Mesenchymal stem cell (in vitro differentiated cells and primary cell): Measurements from ENCODE around the gene ASB18.

Experiments
- DNase-seq: peaks from one replicate; pipeline ENCODE4 v3.0.0-alpha.2; 2013
- H2AFZ ChIP-seq: one replicate; pipeline ENCODE4 v1.6.1; 2013; ENCODE audit warnings: low read depth, mild to moderate bottlenecking, control low read depth, inconsistent platforms, low read length, moderate library complexity
- H2AK5ac ChIP-seq: 2 replicates; pipeline ENCODE4 v1.6.1; 2013; ENCODE audit warnings: low read length, moderate library complexity, mild to moderate bottlenecking, inconsistent platforms; ENCODE audit not compliant: severe bottlenecking
- H2BK120ac ChIP-seq: one replicate; pipeline ENCODE4 v1.6.1; 2013; ENCODE audit warnings: low read depth, mild to moderate bottlenecking, inconsistent platforms, low read length, moderate library complexity
- H2BK12ac ChIP-seq, 2 experiments: one replicate each; pipeline ENCODE4 v1.6.1; 2013; ENCODE audit warnings: inconsistent platforms in 2 of 2, low read length in 2 of 2, mild to moderate bottlenecking in 2 of 2, moderate library complexity in 2 of 2, control low read depth in 1 of 2
- H2BK15ac ChIP-seq: one replicate; pipeline ENCODE4 v1.6.1; 2013; ENCODE audit warnings: mild to moderate bottlenecking, low read depth, inconsistent platforms; ENCODE audit not compliant: poor library complexity, severe bottlenecking
- H2BK5ac ChIP-seq: 2 replicates; pipeline ENCODE4 v1.6.1; 2013; ENCODE audit warnings: low read depth, mild to moderate bottlenecking, low read length, control low read depth, inconsistent platforms; ENCODE audit not compliant: poor library complexity, severe bottlenecking
- H3K14ac ChIP-seq, 2 experiments: one replicate each; pipeline ENCODE4 v1.6.1; 2013; ENCODE audit warnings: inconsistent platforms in 2 of 2, low read length in 2 of 2, control low read depth in 1 of 2, mild to moderate bottlenecking in 1 of 2, moderate library complexity in 1 of 2
- H3K18ac ChIP-seq, 2 experiments: one replicate each; pipeline ENCODE4 v1.6.1; 2013; ENCODE audit warnings: inconsistent platforms in 2 of 2, low read length in 2 of 2, control low read depth in 1 of 2, low read depth in 1 of 2, mild to moderate bottlenecking in 1 of 2
- H3K23ac ChIP-seq, 2 experiments: one replicate each; pipeline ENCODE4 v1.6.1; 2013; ENCODE audit warnings: inconsistent platforms in 2 of 2, low read length in 2 of 2, mild to moderate bottlenecking in 2 of 2, moderate library complexity in 2 of 2, control low read depth in 1 of 2
- H3K27ac ChIP-seq: 2 replicates; pipeline ENCODE4 v1.5.1; 2013; ENCODE audit warnings: mild to moderate bottlenecking, moderate library complexity, low read length, control low read depth, inconsistent platforms; ENCODE audit not compliant: poor library complexity, severe bottlenecking
- H3K27me3 ChIP-seq, 2 experiments: 2 replicates each; pipeline versions ENCODE4 v1.6.1 to v1.7.0; 2013; ENCODE audit warnings: low read length in 2 of 2, mild to moderate bottlenecking in 2 of 2, moderate library complexity in 2 of 2, control low read depth in 1 of 2, inconsistent platforms in 1 of 2; ENCODE audit not compliant: control insufficient read depth in 1 of 2, insufficient read depth in 1 of 2
- H3K36me3 ChIP-seq, 2 experiments: 2 replicates each; pipeline versions ENCODE4 v1.6.1 to v1.7.0; 2013; ENCODE audit warnings: low read length in 2 of 2, control low read depth in 1 of 2, inconsistent platforms in 1 of 2, low read depth in 1 of 2, mild to moderate bottlenecking in 1 of 2; ENCODE audit not compliant: insufficient read depth in 2 of 2, control insufficient read depth in 1 of 2
- H3K4ac ChIP-seq, 2 experiments: one replicate each; pipeline ENCODE4 v1.6.1; 2013; ENCODE audit warnings: inconsistent platforms in 2 of 2, low read length in 2 of 2, mild to moderate bottlenecking in 2 of 2, moderate library complexity in 2 of 2, control low read depth in 1 of 2, low read depth in 1 of 2
- H3K4me1 ChIP-seq: 2 replicates; pipeline ENCODE4 v1.6.1; 2013; ENCODE audit warnings: low read depth, low read length, control low read depth; ENCODE audit not compliant: control insufficient read depth, insufficient read depth
- H3K4me2 ChIP-seq: 2 replicates; pipeline ENCODE4 v1.6.1; 2013; ENCODE audit warnings: low read length, mild to moderate bottlenecking, inconsistent platforms; ENCODE audit not compliant: poor library complexity, severe bottlenecking
- H3K4me3 ChIP-seq, 2 experiments: 2 replicates each; pipeline versions ENCODE4 v1.5.1 to v1.7.0; 2013; ENCODE audit warnings: low read length in 2 of 2, mild to moderate bottlenecking in 2 of 2, control low read depth in 1 of 2, low read depth in 1 of 2; ENCODE audit not compliant: insufficient read depth in 1 of 2
- H3K79me1 ChIP-seq: replicated peaks from 2 replicates; pipeline ENCODE4 v1.6.1; 2013; ENCODE audit warnings: mild to moderate bottlenecking, control low read depth, low read length, inconsistent platforms; ENCODE audit not compliant: poor library complexity, severe bottlenecking
- H3K9ac ChIP-seq: 2 replicates; pipeline ENCODE4 v1.7.0; 2013; ENCODE audit warnings: mild to moderate bottlenecking, low read length, moderate library complexity
- H3K9me3 ChIP-seq: 2 replicates; pipeline ENCODE4 v1.7.0; 2013; ENCODE audit warnings: mild to moderate bottlenecking, low read length; ENCODE audit not compliant: control insufficient read depth
- H4K8ac ChIP-seq: one replicate; pipeline ENCODE4 v1.6.1; 2013; ENCODE audit warnings: inconsistent platforms, mild to moderate bottlenecking, low read length, moderate library complexity
- H4K91ac ChIP-seq: one replicate; pipeline ENCODE4 v1.6.1; 2013; ENCODE audit warnings: mild to moderate bottlenecking, low read length, inconsistent platforms
- WGBS: methylation state at CpG from one replicate; pipeline ENCODE4 v1.1.7; 2013; ENCODE audit warnings: mixed read lengths; 5-methylcytosine and 5-hydroxymethylcytosine counted together

ASB18 gene

DNA sequence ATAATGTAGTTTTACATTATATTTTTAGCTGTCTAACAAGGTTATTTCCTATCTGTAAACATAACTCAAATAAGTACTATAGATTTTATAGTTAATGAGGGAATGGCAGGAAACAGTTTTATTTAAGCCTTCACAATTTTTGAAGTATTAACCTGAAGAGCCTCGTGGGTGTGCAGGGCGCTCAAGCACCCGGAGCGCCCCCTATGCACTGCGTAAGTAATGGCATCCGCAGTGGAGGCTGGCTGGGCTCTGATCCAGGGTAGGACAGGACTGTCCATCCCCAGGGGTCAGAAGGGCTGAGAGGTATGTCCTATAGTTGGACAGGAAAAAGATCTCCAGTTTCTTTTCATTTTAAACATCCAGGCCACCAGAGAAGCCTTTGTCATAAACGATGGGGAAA lies 87.8 kb downstream of the ASB18 start:
- Histone ChIP-seq H3K23ac (no peak overlapping the region), H4K8ac (no peak overlapping the region), H2AK5ac (no peak overlapping the region), H2BK12ac (no peak overlapping the region), H3K4me3 (no peak overlapping the region), H3K9me3 (no peaks in the 10 kb centered on the region), H3K27ac (no peak overlapping the region), H2BK15ac (no peak overlapping the region), H3K36me3 (no peaks in the 10 kb centered on the region), H3K14ac (no peak overlapping the region), H2BK5ac (no peak overlapping the region), H2BK120ac (no peak overlapping the region), H2AFZ (no peak overlapping the region), H3K27me3 (peaks cover 32 to 73% of the 10 kb centered on the region in 2 experiments), H3K18ac (no peak overlapping the region), H3K4me1 (peaks cover 26% of the 10 kb centered on the region), H3K4ac (no peak overlapping the region), H4K91ac (no peak overlapping the region), H3K79me1 (no peaks in the 10 kb centered on the region), H3K9ac (no peak overlapping the region), H3K4me2 (no peak overlapping the region)
- WGBS: 29% methylated on average over 7 of the region's 7 CpGs
- no peak for DNase-seq

GRCh38 chr2:236175548-236176150 lies 88.6 kb downstream of the ASB18 start:
- no peak overlapping the region for H3K18ac ChIP-seq
- H3K27ac ChIP-seq: no peak overlapping the region
- no peak overlapping the region for H3K4ac ChIP-seq
- H3K4me2 ChIP-seq: no peak overlapping the region
- H3K4me1 ChIP-seq: peaks cover 28% of the 10 kb centered on the region
- H4K91ac ChIP-seq: no peak overlapping the region
- no peak overlapping the region for H2AFZ ChIP-seq
- no peaks in the 10 kb centered on the region for H3K36me3 ChIP-seq
- H2BK5ac ChIP-seq: no peak overlapping the region
- H2BK12ac ChIP-seq: no peak overlapping the region
- 15% methylated on average over 3 of the region's 6 CpGs for WGBS
- H3K9ac ChIP-seq: no peak overlapping the region
- peaks cover 39 to 78% of the 10 kb centered on the region in 2 experiments for H3K27me3 ChIP-seq
- no peak overlapping the region for H2AK5ac ChIP-seq
- H4K8ac ChIP-seq: no peak overlapping the region
- no peak overlapping the region for H2BK15ac ChIP-seq
- no peaks in the 10 kb centered on the region for H3K79me1 ChIP-seq
- H3K23ac ChIP-seq: no peak overlapping the region
- H3K14ac ChIP-seq: no peak overlapping the region
- DNase-seq: no peak
- H2BK120ac ChIP-seq: no peak overlapping the region
- H3K9me3 ChIP-seq: no peaks in the 10 kb centered on the region
- no peak overlapping the region for H3K4me3 ChIP-seq

DNA sequence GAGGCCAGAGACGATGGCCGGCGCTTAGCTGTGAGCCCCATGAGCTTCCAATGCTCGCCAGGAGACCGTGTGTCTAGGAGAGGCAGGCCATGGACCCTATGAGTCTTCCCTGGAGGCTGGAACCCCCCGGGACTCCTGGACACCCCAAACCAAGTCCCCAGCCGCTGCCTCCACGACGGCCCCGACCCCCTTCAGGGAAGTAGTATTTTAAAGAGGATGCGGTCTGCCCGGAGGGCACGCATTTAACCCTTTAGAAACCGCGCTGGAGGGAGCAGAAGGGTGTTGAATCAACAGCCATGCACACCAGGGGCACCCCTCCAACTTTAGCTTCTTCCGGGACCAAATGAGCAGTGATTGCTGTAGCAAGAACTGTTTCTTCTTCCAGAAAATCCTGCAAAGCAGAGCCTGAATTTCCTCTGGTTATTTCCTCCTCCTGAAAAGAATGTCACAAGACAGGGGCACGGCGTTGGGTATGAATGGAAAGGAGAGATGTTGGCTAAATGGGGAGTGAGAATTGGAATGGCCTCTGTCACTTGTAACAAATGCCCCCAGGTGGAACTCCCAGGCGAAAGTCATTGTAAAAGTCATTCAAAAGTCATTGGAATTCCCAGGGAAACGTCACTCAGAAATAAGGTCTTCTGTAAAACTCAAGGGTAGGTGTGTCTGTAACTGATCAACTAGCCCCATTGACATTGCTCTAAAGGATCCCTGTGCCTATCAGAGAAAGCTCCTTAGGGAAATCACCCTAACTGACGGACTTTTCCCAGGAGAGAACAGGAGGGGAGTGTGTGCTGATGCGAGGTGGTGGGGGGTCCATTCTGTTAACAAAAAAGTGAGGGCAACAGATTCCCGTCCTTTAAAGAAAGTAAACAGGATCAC lies 90.2 kb downstream of the ASB18 start:
- no peaks in the 10 kb centered on the region for H3K9me3 ChIP-seq
- H3K4me1 ChIP-seq: peaks cover 23% of the 10 kb centered on the region
- H3K27me3 ChIP-seq: peaks cover 56 to 92% of the 10 kb centered on the region in 2 experiments
- H3K4ac ChIP-seq: no peak overlapping the region
- H4K91ac ChIP-seq: no peak overlapping the region
- no peaks in the 10 kb centered on the region for H3K36me3 ChIP-seq
- no peak overlapping the region for H3K9ac ChIP-seq
- no peak overlapping the region for H2BK5ac ChIP-seq
- DNase-seq: no peak
- H3K14ac ChIP-seq: no peak overlapping the region
- H2BK12ac ChIP-seq: no peak overlapping the region
- H3K27ac ChIP-seq: no peak overlapping the region
- no peak overlapping the region for H3K23ac ChIP-seq
- H3K4me3 ChIP-seq: no peak overlapping the region
- no peak overlapping the region for H2BK15ac ChIP-seq
- no peak overlapping the region for H4K8ac ChIP-seq
- H2AK5ac ChIP-seq: no peak overlapping the region
- 6% methylated on average over 22 of the region's 23 CpGs for WGBS
- no peak overlapping the region for H3K18ac ChIP-seq
- H2BK120ac ChIP-seq: no peak overlapping the region
- no peak overlapping the region for H2AFZ ChIP-seq
- H3K4me2 ChIP-seq: no peak overlapping the region
- H3K79me1 ChIP-seq: peaks cover 1% of the 10 kb centered on the region

DNA sequence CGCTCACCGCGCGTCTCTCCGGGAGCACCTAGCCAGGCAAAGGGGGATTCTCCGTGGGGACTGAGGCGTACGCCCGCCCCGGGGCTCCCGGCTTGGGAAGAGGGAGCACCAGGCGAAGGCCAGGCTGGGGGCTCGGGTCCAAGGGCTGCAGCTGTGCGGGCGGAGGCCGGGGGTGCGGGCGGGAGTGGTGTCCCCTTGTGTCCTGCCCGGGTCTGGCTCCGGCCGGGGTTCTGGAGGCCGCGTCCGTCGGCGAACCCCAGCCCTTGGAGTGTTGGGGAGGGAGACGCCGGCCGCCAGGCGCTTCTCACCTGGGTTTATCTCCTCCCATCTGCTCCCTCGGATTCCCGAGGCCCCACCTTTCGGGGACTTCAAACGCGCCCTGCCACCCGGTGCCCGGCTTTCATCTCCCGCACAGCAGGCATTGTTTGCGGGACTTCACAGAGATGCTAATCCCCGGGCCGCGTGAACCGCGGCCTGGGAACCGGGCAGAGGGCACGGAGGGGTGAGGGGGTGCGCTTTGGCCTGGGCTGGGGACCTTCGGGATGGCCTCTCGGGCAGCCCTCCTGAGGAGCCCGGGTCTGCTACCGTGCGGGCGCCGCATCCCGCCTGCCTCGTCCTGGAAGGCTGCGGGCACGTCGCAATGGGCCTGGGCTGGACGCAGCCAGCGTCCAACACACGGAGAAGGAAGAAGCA lies 91.0 kb downstream of the ASB18 start:
- no peaks in the 10 kb centered on the region for H3K9me3 ChIP-seq
- 3% methylated on average over 45 of the region's 62 CpGs for WGBS
- no peak overlapping the region for H2BK5ac ChIP-seq
- no peak overlapping the region for H3K27ac ChIP-seq
- peaks cover 25% of the 10 kb centered on the region for H3K4me1 ChIP-seq
- H3K27me3 ChIP-seq: peaks cover 58 to 96% of the 10 kb centered on the region in 2 experiments
- H3K4me3 ChIP-seq: no peak overlapping the region
- no peak overlapping the region for H4K8ac ChIP-seq
- no peak overlapping the region for H3K9ac ChIP-seq
- H2BK12ac ChIP-seq: no peak overlapping the region
- peaks cover 1% of the 10 kb centered on the region for H3K79me1 ChIP-seq
- no peak overlapping the region for H2BK120ac ChIP-seq
- H4K91ac ChIP-seq: no peak overlapping the region
- no peak overlapping the region for H3K4ac ChIP-seq
- no peak overlapping the region for H2AK5ac ChIP-seq
- H3K18ac ChIP-seq: no peak overlapping the region
- DNase-seq: no peak
- H3K14ac ChIP-seq: no peak overlapping the region
- no peak overlapping the region for H2BK15ac ChIP-seq
- H2AFZ ChIP-seq: no peak overlapping the region
- H3K4me2 ChIP-seq: no peak overlapping the region
- H3K36me3 ChIP-seq: no peaks in the 10 kb centered on the region
- no peak overlapping the region for H3K23ac ChIP-seq
